Measurements from ENCODE around the gene ERN1. TPM values are rescaled to one million over a fixed set of nuclear protein-coding genes. Genes with fewer than 3 reads are reported as not detected.

The ERN1 gene
- total and polyA plus RNA-seq, 2 of the 13 experiments (the other 11 are each of a cell fraction or from before 2014, with no cell fraction given): 6.0 to 12.7 TPM

- TF ChIP-seq ZNF367 (CRISPR knock-in tag; IDR thresholded peaks at IDR 0.05; ENCODE audit: borderline replicate concordance) (no peak), PCBP1 (IDR thresholded peaks at IDR 0.05; ENCODE audit: borderline replicate concordance, low read depth, low read length) (no peak), ZNF788 (CRISPR knock-in tag; IDR thresholded peaks at IDR 0.05; ENCODE audit: borderline replicate concordance) (no peak), LRRFIP1 (CRISPR knock-in tag; conservative IDR thresholded peaks at IDR 0.05) (no peak), GRHL1 (CRISPR knock-in tag; conservative IDR thresholded peaks at IDR 0.05) (no peak), ZNF275 (CRISPR knock-in tag; IDR thresholded peaks at IDR 0.05; ENCODE audit: borderline replicate concordance) (0 out of 2 replicates have a peak, but pooled peaks have one; percentile 7), RELA (CRISPR knock-in tag; IDR thresholded peaks at IDR 0.05) (no peak), ZNF691 (CRISPR knock-in tag; IDR thresholded peaks at IDR 0.05; ENCODE audit: borderline replicate concordance, low read depth) (no peak), REL (CRISPR knock-in tag; conservative IDR thresholded peaks at IDR 0.05) (no peak), ZC3H13 (CRISPR knock-in tag; IDR thresholded peaks at IDR 0.05) (peak; percentile 46; the same call in 1 of the 2 replicates), SIN3A (IDR thresholded peaks at IDR 0.05; ENCODE audit: borderline replicate concordance, low read depth, low read length) (no peak), REXO4 (CRISPR knock-in tag; IDR thresholded peaks at IDR 0.05; ENCODE audit: borderline replicate concordance) (no peak), ZNF567 (CRISPR knock-in tag; IDR thresholded peaks at IDR 0.05; ENCODE audit: borderline replicate concordance) (0 out of 2 replicates have a peak, but pooled peaks have one; percentile 30), JUNB (CRISPR knock-in tag; IDR thresholded peaks at IDR 0.05; ENCODE audit: borderline replicate concordance) (no peak), CEBPB (IDR thresholded peaks at IDR 0.05; ENCODE audit: borderline replicate concordance, low read depth, low read length) (no peak), FOXO4 (CRISPR knock-in tag; conservative IDR thresholded peaks at IDR 0.05) (0 out of 2 replicates have a peak, but pooled peaks have one; percentile 71), MLXIP (CRISPR knock-in tag; IDR thresholded peaks at IDR 0.05; ENCODE audit: borderline replicate concordance) (no peak), ZNF614 (CRISPR knock-in tag; IDR thresholded peaks at IDR 0.05; ENCODE audit: borderline replicate concordance) (no peak)
These were observed 25.2 kb upstream of the ERN1 start (continued) for GRCh38 chr17:64155129-64155528.

All from HepG2 (cell line).